ENCODE measurements around the gene NSD2. TPM values are rescaled to one million over a fixed set of nuclear protein-coding genes. Genes with fewer than 3 reads are reported as not detected.
"Not testable (repeated sequence)": the region's sequence is repeated elsewhere in the genome, so short reads cannot be mapped to it uniquely, and the experiment has no call there.

The NSD2 gene
- total RNA-seq, 2 experiments from 2014 or later: 263 to 367 TPM

DNA sequence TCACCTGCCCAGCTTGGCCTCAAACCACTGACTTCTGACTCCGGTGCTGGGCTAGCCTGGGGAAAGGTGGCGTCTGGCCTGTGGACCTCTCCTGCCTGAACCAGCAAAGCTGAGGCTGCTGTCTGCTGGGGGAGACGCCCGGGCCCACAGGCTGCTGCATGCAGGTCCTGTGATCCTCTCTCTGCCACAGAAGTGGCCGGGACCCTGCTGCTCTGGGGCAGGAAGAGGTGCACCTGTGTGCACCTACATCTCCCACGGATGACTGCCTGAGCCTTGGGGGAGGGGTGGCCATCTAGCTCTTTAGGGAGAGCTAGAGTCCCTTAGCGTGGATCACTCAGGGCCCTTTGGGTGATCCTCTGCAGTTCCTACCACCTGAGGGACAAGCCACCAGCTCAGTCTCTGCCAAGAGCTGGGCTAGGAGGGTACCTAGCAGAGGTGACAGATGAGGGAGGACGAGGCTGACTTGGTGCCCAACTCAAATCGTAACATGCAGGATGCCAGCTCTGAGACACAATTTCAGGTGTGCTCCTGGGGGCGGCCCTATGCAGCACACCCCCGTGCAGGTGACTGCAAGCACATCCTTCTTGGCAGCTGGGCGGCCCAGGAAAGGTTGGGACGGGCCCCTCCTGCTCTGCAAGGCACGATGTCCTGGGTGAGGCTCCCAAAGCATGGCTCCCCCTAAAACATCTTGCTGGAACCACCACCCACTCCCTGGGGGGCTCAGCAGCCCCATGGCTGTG is 37.7 kb upstream of the NSD2 start:
- Mint-ChIP-seq H3K9me3 (ENCODE audit: low read depth) (no peaks in the 10 kb centered on the region), H3K4me1 (peaks cover 8% of the 10 kb centered on the region), H3K27ac (no peak overlapping the region), H3K27me3 (no peaks in the 10 kb centered on the region), H3K36me3 (peaks cover 14% of the 10 kb centered on the region), H3K4me3 (no peak overlapping the region)
- CTCF ChIA-PET: no interaction called here
- DNase-seq (no peak), ATAC-seq (no peak)

- Mint-ChIP-seq H3K9me3 (ENCODE audit: low read depth) (no peaks in the 10 kb centered on the region), H3K36me3 (peaks cover 18% of the 10 kb centered on the region), H3K4me1 (peaks cover 8% of the 10 kb centered on the region), H3K4me3 (no peak overlapping the region), H3K27me3 (no peaks in the 10 kb centered on the region), H3K27ac (peak overlapping the region; percentile 10)
- DNase-seq: no peak
- ATAC-seq: no peak
- CTCF ChIA-PET: no interaction called here
Measured at GRCh38 chr4:1834047-1834775, 37.0 kb upstream of the NSD2 start.

DNA sequence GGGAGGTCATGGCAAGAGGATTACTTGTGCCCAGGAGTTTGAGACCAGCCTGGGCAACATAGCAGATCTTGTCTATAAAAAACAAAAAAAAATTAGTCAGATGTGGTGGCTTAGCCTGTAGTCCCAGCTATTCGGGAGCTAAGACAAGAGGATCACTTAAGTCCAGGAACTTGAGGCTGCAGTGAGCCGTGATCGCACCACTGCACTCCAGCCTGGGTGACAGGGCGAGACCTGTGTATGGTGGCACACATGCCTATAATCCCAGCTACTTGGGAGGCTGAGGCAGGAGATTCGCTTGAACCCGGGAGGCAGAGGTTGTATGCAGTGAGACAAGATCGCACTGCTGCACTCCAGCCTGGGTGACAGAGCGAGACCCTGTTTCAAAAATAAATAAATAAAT is 35.4 kb upstream of the NSD2 start:
- DNase-seq; H3K4me1 Mint-ChIP-seq; ATAC-seq; CTCF ChIA-PET; H3K27me3 Mint-ChIP-seq; H3K9me3 Mint-ChIP-seq (ENCODE audit: low read depth); H3K4me3 Mint-ChIP-seq; H3K27ac Mint-ChIP-seq: not testable (repeated sequence)
- peaks cover 10% of the 10 kb centered on the region for H3K36me3 Mint-ChIP-seq

DNA sequence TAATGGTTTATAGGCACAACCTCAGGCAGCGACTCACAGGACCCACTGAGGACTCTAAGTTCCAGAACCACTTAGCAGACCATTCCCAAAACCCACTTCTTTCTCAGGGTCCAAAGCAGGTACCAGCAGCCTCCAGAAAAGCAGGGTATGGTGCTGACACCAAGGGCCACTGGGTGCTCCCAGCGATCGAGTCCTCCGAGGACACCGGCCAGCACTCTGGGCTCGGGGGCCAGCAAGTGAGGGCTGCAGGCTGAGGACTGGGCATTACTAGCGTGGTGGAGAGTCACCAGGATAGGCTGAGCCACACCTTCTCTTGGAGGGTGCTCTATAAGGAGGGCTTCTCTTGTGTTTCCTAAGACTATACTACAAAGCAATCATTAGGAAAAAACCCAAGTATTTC is 34.5 kb upstream of the NSD2 start:
- no peak for DNase-seq
- ATAC-seq: no peak
- no peaks in the 10 kb centered on the region for H3K27me3 Mint-ChIP-seq
- H3K4me3 Mint-ChIP-seq: no peak overlapping the region
- H3K36me3 Mint-ChIP-seq: peaks cover 8% of the 10 kb centered on the region
- no peaks in the 10 kb centered on the region for H3K9me3 Mint-ChIP-seq (ENCODE audit: low read depth)
- no peak overlapping the region for H3K27ac Mint-ChIP-seq
- CTCF ChIA-PET: no interaction called here
- H3K4me1 Mint-ChIP-seq: peaks cover 10% of the 10 kb centered on the region

DNA sequence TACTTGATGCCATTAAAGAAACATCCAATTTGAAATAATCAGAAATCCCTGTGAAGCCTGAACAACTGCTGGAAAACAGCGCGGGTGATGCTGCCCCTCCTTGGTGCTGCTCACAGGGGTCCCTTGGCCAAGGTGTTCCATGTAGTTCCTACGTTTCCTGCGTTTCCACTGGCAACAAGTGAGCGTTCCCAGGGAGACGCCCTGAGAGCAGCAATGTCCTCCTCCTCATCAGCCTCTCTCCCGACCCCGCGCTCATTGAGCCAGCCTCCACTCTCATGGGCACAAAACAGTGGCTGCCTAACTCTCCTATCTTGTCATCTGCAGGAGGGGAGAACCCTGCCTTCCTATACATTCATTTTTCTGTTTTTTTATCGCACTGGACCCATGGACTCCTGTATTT is 34.1 kb upstream of the NSD2 start:
- no peak overlapping the region for H3K4me3 Mint-ChIP-seq
- H3K27me3 Mint-ChIP-seq: no peaks in the 10 kb centered on the region
- peaks cover 7% of the 10 kb centered on the region for H3K36me3 Mint-ChIP-seq
- CTCF ChIA-PET: no interaction called here
- H3K4me1 Mint-ChIP-seq: peaks cover 12% of the 10 kb centered on the region
- ATAC-seq (no peak), DNase-seq (no peak)
- no peaks in the 10 kb centered on the region for H3K9me3 Mint-ChIP-seq (ENCODE audit: low read depth)
- H3K27ac Mint-ChIP-seq: no peak overlapping the region

DNA sequence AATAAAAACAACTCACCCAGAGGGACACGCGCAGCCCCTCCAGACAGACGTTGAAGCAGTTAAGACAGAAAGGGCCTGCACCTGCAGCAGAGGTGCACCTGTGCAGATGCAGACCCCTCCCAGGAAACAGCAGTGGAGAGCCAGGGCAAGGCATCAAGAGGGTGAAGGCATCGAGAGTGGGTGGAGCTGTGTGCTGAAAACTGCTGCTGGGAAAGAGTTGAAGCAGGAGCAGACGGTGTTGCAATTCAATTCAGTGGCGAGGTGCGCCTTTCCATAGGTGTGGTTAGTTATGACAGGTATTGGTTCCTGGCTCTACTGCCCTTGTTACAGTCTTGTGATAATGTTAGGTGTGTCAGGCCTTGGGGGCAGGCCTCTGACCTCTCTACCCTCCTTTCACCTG is 31.9 kb upstream of the NSD2 start:
- no peak overlapping the region for H3K4me3 Mint-ChIP-seq
- CTCF ChIA-PET: interaction anchor here (1.1 to 1.4 kb wide), 2 partner anchors 59 to 91 kb away, joined by 3 read pairs; no protein-coding TSS in a partner anchor
- H3K36me3 Mint-ChIP-seq: peaks cover 8% of the 10 kb centered on the region
- H3K4me1 Mint-ChIP-seq: peaks cover 14% of the 10 kb centered on the region
- DNase-seq: no peak
- H3K27ac Mint-ChIP-seq: no peak overlapping the region
- ATAC-seq: no peak
- H3K27me3 Mint-ChIP-seq: no peaks in the 10 kb centered on the region
- H3K9me3 Mint-ChIP-seq (ENCODE audit: low read depth): no peaks in the 10 kb centered on the region

DNA sequence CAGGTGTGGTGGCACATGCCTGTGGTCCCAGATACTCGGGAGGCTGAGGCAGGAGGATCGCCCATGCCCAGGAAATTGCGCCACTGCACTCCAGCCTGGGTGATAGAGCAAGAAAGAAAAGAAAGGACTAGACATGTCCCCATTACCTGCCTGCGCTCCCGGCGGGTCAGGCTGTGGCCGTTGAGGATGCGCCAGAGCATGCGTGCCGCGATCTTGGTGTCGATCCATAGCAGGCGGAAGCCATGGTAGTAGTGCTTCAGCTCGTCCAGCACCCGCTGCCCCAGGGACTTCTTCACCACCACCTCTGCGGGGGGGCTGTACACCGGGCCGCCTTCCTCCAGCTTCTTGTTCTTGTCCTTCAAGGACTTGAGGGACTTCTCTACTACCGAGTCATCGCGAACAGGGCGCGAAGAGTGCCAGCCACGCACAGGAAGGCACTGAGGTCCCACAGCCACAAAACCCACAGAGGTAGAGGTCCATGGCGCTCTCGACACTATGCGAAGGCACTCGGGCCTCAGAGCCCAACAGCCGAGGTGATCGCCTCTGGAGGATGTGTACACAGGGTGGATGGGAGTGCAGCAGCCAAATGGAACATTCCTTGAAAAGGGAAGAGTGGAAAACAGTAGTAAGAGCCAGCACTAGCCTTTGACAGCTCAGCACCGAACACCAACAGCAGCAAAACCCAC is 29.8 kb upstream of the NSD2 start:
- H3K4me1 Mint-ChIP-seq: peaks cover 14% of the 10 kb centered on the region
- H3K27me3 Mint-ChIP-seq: no peaks in the 10 kb centered on the region
- ATAC-seq: no peak
- H3K27ac Mint-ChIP-seq: peak overlapping the region; percentile 49
- no peak overlapping the region for H3K4me3 Mint-ChIP-seq
- H3K36me3 Mint-ChIP-seq: peaks cover 8% of the 10 kb centered on the region
- no peak for DNase-seq
- no peaks in the 10 kb centered on the region for H3K9me3 Mint-ChIP-seq (ENCODE audit: low read depth)
- CTCF ChIA-PET: no interaction called here

GRCh38 chr4:1841887-1842210 is 29.3 kb upstream of the NSD2 start:
- peaks cover 14% of the 10 kb centered on the region for H3K4me1 Mint-ChIP-seq
- H3K36me3 Mint-ChIP-seq: peaks cover 12% of the 10 kb centered on the region
- no peaks in the 10 kb centered on the region for H3K9me3 Mint-ChIP-seq (ENCODE audit: low read depth)
- ATAC-seq (no peak), DNase-seq (no peak)
- CTCF ChIA-PET: no interaction called here
- no peak overlapping the region for H3K4me3 Mint-ChIP-seq
- no peaks in the 10 kb centered on the region for H3K27me3 Mint-ChIP-seq
- H3K27ac Mint-ChIP-seq: no peak overlapping the region

DNA sequence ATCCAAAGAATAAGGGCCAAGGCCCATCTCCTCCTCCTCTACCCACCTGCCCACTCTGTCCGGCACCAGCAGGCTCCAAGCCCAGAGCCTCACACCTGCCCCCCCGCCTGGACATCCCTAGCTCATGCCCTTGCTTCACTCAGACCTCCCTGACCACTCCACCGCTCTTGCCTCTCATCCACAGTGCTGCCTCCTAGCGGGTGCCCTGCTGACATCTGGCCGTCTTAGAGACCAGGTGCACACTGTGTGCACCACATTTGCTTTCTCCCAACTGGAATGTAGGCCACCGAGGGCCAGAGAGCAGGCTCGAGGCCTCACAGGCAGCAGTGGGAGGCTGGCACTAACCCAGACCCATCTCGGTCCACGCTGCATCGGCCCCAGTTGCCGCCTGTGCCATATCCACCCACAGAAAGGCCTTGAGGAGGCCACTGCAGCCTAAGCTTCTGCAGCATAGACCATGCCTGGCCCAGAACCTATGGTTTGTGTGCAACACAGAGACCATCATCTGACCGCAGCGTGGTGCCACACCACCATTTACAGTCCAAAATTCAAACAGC is 28.8 kb upstream of the NSD2 start:
- H3K4me3 Mint-ChIP-seq: no peak overlapping the region

GRCh38 chr4:1842993-1843448 is 28.2 kb upstream of the NSD2 start:
- Mint-ChIP-seq H3K9me3 (ENCODE audit: low read depth) (no peaks in the 10 kb centered on the region), H3K27me3 (no peaks in the 10 kb centered on the region), H3K27ac (no peak overlapping the region), H3K4me1 (peaks cover 14% of the 10 kb centered on the region), H3K36me3 (peaks cover 15% of the 10 kb centered on the region), H3K4me3 (no peak overlapping the region)
- CTCF ChIA-PET: interaction anchor here (0.6 kb wide), 1 partner anchor 651 kb away, joined by 4 read pairs; no protein-coding TSS in a partner anchor
- DNase-seq (no peak), ATAC-seq (no peak)

More for the DNA sequence above, 28.8 kb upstream of the NSD2 start:
- Mint-ChIP-seq H3K9me3 (ENCODE audit: low read depth) (no peaks in the 10 kb centered on the region), H3K27ac (no peak overlapping the region), H3K4me1 (peaks cover 14% of the 10 kb centered on the region), H3K27me3 (no peaks in the 10 kb centered on the region), H3K36me3 (peaks cover 15% of the 10 kb centered on the region)
- CTCF ChIA-PET: no interaction called here
- ATAC-seq: no peak
- no peak for DNase-seq

DNA sequence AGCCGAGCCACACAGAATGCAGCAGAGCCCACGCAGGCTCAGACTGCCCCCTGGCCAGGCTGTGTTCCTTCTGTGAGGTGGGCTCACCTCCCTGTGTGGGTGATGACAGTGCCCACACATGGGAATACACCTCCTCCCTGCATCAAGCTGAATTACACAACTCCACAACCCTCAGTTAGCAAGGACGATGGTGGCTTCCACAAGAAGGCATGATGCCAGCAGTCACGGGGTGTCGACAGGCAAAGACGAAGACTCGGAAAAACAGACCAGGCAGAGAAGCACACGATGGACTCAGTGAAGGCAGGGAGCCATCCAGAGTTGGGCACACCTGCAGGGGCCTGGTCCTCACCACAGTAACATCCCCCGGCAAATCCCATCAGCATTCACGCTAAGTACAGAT is 27.3 kb upstream of the NSD2 start:
- H3K4me1 Mint-ChIP-seq: peaks cover 14% of the 10 kb centered on the region
- ATAC-seq (no peak), DNase-seq (no peak)
- H3K9me3 Mint-ChIP-seq (ENCODE audit: low read depth): no peaks in the 10 kb centered on the region
- peaks cover 15% of the 10 kb centered on the region for H3K36me3 Mint-ChIP-seq
- CTCF ChIA-PET: interaction anchor here (0.6 to 1.3 kb wide), 2 partner anchors 94 to 651 kb away, joined by 3 to 4 read pairs; no protein-coding TSS in a partner anchor
- no peak overlapping the region for H3K27ac Mint-ChIP-seq
- no peaks in the 10 kb centered on the region for H3K27me3 Mint-ChIP-seq
- no peak overlapping the region for H3K4me3 Mint-ChIP-seq

GRCh38 chr4:1844618-1845017 is 26.6 kb upstream of the NSD2 start:
- CTCF ChIA-PET: interaction anchor here (0.7 to 1.3 kb wide), 3 partner anchors 10 to 95 kb away, joined by 3 to 4 read pairs (median 3); no protein-coding TSS in a partner anchor
- H3K4me3 Mint-ChIP-seq; H3K27me3 Mint-ChIP-seq; H3K27ac Mint-ChIP-seq; DNase-seq; H3K9me3 Mint-ChIP-seq (ENCODE audit: low read depth); ATAC-seq: not testable (repeated sequence)
- Mint-ChIP-seq H3K4me1 (peaks cover 14% of the 10 kb centered on the region), H3K36me3 (peaks cover 10% of the 10 kb centered on the region)

- Mint-ChIP-seq H3K36me3 (peaks cover 10% of the 10 kb centered on the region), H3K4me3 (no peak overlapping the region), H3K9me3 (ENCODE audit: low read depth) (no peaks in the 10 kb centered on the region), H3K27ac (no peak overlapping the region), H3K4me1 (peaks cover 15% of the 10 kb centered on the region), H3K27me3 (no peaks in the 10 kb centered on the region)
- ATAC-seq (no peak), DNase-seq (no peak)
- CTCF ChIA-PET: interaction anchor here (0.8 to 1.3 kb wide), 3 partner anchors 53 to 153 kb away, joined by 3 to 5 read pairs (median 3); no protein-coding TSS in a partner anchor
Measured at GRCh38 chr4:1846580-1846979, 24.6 kb upstream of the NSD2 start.
